NCI-H2107 (cell line): ENCODE results near the gene ADAMTS12.
"Not testable (repeated sequence)": the region's sequence is repeated elsewhere in the genome, so short reads cannot be mapped to it uniquely, and the experiment has no call there.

Source experiments
- DNase-seq: peaks from one replicate; lab custom pipeline; 2025; lab: John Stamatoyannopoulos, UW

The ADAMTS12 gene, protein sequence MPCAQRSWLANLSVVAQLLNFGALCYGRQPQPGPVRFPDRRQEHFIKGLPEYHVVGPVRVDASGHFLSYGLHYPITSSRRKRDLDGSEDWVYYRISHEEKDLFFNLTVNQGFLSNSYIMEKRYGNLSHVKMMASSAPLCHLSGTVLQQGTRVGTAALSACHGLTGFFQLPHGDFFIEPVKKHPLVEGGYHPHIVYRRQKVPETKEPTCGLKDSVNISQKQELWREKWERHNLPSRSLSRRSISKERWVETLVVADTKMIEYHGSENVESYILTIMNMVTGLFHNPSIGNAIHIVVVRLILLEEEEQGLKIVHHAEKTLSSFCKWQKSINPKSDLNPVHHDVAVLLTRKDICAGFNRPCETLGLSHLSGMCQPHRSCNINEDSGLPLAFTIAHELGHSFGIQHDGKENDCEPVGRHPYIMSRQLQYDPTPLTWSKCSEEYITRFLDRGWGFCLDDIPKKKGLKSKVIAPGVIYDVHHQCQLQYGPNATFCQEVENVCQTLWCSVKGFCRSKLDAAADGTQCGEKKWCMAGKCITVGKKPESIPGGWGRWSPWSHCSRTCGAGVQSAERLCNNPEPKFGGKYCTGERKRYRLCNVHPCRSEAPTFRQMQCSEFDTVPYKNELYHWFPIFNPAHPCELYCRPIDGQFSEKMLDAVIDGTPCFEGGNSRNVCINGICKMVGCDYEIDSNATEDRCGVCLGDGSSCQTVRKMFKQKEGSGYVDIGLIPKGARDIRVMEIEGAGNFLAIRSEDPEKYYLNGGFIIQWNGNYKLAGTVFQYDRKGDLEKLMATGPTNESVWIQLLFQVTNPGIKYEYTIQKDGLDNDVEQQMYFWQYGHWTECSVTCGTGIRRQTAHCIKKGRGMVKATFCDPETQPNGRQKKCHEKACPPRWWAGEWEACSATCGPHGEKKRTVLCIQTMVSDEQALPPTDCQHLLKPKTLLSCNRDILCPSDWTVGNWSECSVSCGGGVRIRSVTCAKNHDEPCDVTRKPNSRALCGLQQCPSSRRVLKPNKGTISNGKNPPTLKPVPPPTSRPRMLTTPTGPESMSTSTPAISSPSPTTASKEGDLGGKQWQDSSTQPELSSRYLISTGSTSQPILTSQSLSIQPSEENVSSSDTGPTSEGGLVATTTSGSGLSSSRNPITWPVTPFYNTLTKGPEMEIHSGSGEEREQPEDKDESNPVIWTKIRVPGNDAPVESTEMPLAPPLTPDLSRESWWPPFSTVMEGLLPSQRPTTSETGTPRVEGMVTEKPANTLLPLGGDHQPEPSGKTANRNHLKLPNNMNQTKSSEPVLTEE (N-terminal part only)

DNA sequence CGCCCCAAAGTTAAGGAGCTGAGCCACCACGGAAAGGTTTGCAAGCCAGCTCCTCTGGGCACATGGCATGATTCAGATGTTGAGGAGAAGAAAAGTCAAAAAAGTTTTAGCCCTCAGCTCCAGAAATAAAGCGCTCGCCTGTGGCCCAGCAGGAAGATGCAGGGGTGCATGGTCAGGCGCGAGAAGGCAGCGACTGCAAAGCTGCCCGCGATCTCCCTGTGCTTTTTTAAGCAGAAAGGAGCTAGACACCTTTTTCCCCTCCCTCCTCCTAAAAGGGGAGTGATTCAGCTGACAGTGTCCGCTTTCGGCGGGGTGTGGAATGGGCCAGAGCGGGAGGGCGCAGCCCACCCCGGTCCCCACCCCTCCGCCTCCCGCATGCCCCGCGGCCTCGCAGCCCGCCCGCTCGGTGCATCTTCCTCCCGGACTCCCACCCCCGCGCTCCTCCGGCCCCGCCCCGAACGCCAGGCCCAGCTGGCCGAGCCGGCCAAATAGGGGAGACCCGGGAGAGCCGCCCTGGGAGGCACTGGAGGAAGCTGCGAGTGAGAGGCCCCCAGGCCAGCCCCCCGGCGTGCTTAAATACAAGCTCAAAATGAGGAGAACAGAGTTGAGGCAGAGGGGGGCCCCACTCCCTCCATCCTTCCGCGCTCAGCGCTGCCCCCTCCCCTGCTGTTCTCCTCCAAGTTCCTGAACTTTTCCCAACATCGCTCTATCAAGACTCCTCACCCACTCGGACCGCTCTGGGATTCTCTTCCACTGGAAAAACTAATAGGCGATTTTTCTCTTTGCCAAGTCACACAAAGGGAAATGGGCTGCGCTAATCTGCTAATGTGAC is at the start of gene ADAMTS12:
Gene ADAMTS12 (minus strand): TSS at position 203 of the 832 bp plus-strand sequence. CDS start 134 bp downstream, at position 69.
- no peak for DNase-seq

DNA sequence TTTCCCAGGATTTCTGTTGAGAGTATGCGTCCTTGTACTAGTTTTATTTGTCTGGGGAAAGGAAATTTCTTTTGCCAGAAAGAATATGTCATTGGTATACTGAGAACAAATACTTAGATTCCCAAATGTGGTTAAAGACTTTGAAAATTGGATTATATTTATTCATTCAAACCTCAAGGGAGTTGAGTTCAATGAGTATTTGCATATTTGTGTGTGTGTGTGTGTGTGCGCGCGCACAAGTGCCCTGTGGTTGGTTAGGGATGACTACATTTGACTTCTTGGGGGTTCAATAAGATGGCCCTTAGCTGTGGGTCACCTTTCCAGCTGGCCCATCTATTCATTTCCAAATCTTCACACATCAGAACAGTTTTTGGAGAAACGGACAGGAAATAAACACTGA is 49.3 kb upstream of the ADAMTS12 start:
- DNase-seq = no peak

DNA sequence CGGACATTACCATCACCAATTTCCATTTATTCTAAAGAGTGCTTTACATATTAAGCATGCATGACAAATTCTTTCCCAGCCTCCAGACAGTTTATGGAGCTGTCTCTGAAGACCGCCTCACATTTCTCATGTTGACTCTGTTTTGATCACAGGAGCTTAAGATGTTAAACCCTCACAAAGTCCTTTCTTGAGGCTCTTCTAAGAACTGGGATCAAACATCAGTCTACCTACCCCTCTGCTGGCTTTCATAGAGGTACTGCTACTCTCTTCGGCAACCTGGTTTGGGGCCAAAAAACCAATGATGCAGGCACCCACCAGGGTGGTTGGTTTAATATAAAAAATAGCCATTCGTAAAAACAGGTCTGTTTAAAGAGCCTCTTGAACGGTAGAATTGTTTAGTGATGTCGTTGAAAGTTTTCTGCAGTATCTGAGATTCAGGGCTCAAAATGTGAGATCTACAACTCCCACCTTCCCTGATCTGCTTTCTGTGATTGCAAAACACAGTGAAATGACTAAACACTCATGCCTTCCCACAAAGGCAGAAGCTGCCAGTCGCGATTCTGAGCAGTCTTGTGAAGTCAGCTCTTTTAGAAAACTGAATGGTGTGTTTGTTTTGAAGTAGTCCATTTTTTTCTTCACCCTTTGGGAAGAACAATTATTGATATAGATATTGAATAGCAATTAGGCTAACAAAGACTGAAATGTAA is 47.9 kb upstream of the ADAMTS12 start:
- no peak for DNase-seq

DNA sequence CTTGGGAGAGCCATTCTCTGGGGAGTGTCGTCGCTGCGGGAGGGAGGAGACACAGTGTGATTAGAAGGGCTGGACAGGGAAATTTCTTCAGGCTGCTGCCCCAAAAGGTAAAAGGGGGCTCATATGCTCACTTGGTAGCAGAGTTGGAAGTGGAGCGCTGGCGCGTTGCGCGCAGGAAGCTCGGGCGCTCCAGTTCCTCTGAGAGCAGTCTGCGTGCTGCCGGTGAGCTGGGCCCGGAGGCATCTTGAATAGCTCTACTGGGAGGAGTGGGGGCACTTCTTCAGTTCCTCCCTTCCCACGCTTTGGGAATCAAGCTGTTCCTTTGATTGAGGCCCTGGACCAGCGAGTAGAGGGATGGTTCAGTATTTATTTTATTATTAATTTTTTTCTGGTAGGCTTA is 47.1 kb upstream of the ADAMTS12 start:
- DNase-seq = no peak

DNA sequence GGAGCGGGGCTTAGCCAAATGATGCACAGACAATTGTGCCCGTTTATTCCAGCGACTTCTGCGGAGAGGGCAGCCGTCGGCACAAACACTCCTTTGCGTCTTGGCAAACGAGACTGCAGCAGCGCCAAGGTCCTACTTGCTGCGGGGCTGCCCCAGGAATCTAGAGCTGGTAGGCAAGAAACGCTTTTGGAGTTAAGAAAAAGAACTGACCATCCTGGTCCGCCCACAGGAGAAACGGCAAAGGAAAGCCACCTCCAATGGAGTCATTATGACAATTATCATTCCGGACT is 46.7 kb upstream of the ADAMTS12 start:
- DNase-seq = no peak

DNA sequence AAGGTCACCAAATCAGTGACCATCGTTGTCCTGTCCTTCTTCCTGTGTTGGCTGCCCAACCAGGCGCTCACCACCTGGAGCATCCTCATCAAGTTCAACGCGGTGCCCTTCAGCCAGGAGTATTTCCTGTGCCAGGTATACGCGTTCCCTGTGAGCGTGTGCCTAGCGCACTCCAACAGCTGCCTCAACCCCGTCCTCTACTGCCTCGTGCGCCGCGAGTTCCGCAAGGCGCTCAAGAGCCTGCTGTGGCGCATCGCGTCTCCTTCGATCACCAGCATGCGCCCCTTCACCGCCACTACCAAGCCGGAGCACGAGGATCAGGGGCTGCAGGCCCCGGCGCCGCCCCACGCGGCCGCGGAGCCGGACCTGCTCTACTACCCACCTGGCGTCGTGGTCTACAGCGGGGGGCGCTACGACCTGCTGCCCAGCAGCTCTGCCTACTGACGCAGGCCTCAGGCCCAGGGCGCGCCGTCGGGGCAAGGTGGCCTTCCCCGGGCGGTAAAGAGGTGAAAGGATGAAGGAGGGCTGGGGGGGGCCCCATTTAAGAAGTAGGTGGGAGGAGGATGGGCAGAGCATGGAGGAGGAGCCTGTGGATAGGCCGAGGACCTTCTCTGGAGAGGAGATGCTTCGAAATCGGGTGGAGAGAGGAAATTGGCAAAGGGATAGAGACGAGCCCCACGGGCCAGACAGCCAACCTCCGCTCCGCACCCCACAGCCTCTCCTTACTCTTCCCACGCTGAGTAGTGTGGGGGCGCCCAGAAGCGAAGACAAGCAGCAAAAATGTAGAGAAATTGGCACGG is 46.1 kb upstream of the ADAMTS12 start:
- DNase-seq = no peak

DNA sequence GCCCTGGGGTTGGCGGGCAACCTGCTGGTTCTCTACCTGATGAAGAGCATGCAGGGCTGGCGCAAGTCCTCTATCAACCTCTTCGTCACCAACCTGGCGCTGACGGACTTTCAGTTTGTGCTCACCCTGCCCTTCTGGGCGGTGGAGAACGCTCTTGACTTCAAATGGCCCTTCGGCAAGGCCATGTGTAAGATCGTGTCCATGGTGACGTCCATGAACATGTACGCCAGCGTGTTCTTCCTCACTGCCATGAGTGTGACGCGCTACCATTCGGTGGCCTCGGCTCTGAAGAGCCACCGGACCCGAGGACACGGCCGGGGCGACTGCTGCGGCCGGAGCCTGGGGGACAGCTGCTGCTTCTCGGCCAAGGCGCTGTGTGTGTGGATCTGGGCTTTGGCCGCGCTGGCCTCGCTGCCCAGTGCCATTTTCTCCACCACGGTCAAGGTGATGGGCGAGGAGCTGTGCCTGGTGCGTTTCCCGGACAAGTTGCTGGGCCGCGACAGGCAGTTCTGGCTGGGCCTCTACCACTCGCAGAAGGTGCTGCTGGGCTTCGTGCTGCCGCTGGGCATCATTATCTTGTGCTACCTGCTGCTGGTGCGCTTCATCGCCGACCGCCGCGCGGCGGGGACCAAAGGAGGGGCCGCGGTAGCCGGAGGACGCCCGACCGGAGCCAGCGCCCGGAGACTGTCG is 45.4 kb upstream of the ADAMTS12 start:
- no peak for DNase-seq

DNA sequence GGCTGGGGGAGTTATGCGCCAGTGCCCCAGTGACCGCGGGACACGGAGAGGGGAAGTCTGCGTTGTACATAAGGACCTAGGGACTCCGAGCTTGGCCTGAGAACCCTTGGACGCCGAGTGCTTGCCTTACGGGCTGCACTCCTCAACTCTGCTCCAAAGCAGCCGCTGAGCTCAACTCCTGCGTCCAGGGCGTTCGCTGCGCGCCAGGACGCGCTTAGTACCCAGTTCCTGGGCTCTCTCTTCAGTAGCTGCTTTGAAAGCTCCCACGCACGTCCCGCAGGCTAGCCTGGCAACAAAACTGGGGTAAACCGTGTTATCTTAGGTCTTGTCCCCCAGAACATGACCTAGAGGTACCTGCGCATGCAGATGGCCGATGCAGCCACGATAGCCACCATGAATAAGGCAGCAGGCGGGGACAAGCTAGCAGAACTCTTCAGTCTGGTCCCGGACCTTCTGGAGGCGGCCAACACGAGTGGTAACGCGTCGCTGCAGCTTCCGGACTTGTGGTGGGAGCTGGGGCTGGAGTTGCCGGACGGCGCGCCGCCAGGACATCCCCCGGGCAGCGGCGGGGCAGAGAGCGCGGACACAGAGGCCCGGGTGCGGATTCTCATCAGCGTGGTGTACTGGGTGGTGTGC is 44.7 kb upstream of the ADAMTS12 start, which contains the start of gene RXFP3:
Gene RXFP3 (plus strand): TSS at position 6 of the 636 bp plus-strand sequence. CDS start 355 bp downstream, at position 361.
- peak; percentile 11 for DNase-seq

DNA sequence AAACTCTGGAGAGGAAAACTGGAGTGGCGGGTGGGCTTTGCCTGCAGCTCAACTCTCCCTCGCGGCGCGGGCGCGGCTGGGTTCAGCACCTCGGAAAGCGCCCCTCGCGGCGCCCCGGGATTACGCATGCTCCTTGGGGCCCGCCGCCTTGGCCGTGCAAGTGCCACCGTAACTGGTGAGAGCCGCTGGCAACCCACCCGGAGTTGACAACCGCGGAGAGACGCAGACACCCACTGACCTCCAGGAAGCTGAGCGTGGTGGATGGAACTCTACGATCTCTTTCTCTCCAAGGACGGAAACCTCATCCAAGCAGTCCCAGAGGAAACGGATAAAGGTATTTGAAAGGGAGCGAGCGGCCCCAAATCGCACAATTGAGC is 44.2 kb upstream of the ADAMTS12 start:
- peak; percentile 25 for DNase-seq

DNA sequence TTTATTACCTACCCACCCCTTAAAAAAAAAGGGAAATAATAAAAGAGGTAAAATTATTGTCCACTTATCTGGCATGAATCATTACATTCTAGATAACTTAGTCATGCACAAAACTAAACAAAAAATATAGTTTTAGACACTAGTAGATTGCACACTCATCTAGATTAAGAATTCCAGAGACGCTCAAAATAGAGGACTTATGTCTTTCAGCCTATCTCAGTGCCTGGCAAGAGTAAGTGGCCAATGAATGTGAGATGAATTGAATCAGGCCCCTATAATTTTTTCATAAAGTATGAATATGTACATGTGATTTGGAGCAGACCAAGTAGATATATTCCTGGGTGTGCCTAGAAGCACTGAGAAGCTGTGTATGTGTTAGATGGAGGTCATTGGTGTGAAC is 42.4 kb upstream of the ADAMTS12 start:
- DNase-seq = no peak

DNA sequence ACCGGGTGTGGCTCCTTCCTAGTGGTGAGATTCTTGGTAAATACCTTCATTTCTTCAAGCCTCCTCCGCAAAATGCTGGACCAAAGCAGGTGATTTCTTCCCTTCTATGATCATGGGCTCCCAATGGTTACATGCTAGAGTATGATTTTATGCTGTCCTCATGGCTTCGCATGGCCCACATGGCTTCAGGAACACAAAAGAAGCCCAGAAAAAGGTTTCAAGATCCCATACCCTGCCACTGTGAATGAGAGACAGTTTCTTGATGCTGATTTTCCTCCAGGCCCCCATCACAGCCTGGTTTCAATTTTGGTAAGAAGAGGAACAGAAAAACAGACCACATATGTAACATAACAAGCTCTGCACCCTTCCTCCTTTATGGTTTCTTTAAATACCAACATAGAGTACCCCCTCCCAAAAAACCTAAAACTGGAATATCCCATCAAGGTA is 42.0 kb upstream of the ADAMTS12 start:
- DNase-seq = no peak

DNA sequence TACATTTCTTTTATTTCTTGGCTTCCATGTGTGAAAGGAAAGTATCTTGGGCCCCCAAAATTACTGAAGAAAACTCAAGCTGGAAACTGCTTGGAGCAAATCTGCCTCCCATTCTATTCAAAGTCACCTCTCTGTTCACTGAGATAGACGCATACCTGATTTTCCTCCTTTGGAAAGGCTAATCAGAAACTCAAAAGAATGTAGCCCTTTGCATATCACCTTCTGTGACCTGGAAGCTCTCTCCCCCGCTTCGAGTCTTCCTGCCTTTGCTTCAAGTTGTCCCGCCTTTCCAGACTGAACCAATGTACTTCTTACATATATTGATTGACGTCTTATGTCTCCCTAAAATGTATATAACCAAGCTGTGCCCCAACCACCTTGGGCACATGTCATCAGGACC is 39.3 kb upstream of the ADAMTS12 start:
- DNase-seq = no peak

DNA sequence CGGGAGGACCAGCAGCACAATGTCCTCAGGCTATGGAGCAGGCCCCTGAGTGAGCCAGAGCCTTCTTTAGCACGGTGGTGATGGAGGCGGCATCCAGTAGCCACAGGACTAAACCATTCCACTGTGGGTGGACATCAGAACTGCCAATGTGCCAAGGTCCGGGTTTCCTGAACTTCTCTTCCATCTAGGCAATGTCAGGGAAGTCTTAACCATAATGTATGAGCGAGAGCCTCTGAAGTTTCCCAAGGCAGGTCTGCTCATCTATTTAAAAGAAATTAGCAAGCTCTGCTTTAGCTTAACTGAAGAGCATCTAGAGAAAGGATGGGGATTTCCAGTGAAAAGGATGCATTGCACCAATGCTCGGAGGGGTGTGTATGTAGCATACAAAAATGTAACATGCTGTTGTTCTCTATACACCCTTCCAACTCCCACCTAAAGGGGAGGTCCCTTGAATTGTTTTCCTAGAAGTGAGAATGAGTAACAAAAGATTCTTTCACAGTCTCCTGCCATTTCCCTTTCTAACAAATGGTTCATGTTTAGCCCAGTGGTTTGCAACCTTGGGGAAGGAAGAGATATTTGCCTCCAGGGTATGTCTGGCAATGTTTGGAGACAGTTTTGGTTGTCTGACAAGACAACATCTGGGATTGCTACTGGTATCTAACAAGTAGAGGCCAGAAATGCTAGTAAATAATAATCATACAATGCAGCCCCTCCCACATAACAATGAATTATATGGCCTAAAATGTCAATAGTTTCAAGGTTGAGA is 38.3 kb upstream of the ADAMTS12 start:
- no peak for DNase-seq

DNA sequence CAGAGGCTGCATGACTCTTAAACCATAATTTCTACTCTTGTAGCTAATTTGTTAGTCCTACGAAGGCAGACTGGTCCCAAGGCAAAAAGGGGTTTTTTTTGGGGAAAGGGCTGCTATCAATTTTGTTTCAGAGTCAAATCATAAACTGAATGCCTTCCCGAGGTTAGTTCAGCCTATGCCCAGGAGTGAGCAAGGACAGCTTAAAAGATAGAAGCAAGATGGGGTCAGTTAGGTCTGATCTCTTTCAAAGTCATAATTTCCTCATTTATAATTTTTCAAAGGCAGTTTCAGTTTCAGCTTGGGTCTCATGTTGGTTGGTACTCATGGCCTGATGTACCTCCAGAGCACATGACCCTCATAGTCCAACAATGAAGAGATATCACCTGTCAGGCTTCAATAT is 36.5 kb upstream of the ADAMTS12 start:
- no peak for DNase-seq

DNA sequence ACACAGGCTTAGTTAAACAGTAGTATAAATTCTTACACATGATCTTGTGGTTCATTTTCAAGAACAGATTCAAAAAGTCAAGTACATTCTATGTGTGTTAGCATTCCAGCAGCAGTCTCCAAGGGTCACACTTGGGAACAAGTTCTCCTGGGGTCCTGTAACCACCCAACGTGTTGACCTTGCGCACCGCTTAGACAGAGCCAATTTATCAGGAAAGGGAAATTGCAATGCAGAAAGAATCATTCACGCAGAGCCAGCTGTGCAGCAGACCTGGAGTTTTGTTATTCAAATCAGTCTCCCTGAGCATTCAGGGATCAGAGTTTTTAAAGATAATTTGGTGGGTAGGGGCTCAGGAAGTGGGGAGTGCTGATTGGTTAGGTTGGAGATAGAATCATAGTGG is 35.9 kb upstream of the ADAMTS12 start:
- no peak for DNase-seq

DNA sequence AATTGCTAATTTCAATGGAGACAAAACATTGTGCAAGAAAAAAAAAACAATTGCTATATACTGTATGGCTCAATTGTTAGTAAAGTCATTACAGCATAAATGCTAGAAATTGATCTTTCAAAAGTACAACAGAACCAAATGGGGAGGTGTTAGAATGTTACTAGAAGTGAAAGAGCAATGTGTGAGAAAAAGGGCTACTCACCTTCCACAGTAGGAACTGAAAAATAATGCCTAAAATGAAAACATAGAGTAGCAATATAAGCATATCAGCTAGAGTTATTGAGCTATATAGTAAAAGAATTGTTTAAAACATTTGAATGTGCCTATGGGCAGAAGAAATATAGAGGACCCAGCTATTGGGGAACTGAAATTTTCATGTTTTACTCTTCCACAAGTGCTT is 33.5 kb upstream of the ADAMTS12 start:
- DNase-seq = no peak

DNA sequence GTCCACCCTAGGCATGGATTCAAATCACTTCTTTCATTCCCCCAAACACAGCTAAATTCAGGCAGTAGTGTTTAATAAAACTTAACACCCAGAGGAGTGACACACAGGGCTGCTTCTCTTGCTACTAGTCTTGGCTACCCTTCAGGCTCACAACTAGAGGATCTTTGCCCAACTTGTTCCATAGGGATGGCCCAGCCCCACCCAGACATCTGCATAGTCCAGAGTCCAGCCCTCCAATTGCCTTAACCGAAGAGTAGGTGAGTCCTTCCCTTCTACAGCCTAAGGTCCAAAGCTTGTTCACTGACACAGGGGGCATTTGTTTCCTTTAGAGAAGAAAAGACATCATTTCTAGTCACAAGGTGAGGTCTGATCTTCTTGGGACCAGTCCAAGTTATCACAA is 29.2 kb upstream of the ADAMTS12 start:
- no peak for DNase-seq

DNA sequence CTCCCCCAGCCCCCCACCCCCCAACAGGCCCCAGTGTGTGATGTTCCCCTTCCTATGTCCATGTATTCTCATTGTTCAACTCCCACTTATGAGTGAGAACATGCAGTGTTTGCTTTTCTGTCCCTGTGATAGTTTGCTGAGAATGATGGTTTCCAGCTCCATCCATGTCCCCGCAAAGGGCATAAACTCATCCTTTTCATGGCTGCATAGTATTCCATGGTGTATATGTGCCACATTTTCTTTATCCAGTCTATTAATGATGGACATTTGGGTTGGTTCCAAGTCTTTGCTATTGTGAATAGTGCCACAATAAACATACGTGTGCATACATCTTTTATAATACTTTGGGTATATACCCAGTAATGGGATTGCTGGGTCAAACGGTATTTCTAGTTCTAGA is 23.1 kb upstream of the ADAMTS12 start:
- DNase-seq = not testable (repeated sequence)
